Endothelial cell of hepatic sinusoid (primary cell): ENCODE measurements around the gene CST6.
"Not testable (repeated sequence)": the region's sequence is repeated elsewhere in the genome, so short reads cannot be mapped to it uniquely, and the experiment has no call there.

Source experiments
- in situ Hi-C: cut with HindIII; loops from 2 replicates; pipeline ENCODE4 v1.10.0; 2017; ENCODE audit warnings: low sequenced_read_pairs

Gene CST6

DNA sequence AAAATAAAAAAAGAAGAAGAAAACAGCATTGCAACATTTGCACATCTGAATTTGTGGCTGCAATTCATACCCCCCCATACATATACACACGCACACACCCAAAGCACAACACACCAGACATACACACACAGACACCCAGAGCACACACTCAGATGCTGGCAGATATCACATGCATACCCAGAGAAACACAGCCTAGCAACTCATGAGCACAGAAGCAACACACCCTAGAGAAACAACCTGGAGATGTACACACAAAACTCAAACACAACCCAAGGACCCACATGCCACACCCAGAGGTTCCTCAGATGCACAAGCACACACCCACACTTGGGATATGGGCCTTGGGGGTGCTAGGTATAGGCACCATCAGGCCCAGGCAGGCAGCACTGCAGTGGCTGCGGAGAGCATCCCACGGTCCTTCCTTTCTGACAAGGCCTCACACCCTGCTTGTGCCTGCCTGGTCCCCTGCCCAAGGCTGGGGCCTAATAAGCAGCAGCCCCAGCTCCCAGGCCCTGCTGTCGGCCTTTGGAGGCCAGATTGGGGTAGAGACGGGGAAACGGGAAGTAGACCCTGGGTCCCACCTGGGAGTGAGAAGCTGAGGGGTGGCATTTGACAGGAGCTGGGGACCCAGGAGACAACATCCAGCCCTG lies 3.1 kb downstream of the CST6 start:
- in situ Hi-C loops = no loop called here

GRCh38 chr11:66015454-66015881 lies 3.7 kb downstream of the CST6 start:
- in situ Hi-C loops = no loop called here

DNA sequence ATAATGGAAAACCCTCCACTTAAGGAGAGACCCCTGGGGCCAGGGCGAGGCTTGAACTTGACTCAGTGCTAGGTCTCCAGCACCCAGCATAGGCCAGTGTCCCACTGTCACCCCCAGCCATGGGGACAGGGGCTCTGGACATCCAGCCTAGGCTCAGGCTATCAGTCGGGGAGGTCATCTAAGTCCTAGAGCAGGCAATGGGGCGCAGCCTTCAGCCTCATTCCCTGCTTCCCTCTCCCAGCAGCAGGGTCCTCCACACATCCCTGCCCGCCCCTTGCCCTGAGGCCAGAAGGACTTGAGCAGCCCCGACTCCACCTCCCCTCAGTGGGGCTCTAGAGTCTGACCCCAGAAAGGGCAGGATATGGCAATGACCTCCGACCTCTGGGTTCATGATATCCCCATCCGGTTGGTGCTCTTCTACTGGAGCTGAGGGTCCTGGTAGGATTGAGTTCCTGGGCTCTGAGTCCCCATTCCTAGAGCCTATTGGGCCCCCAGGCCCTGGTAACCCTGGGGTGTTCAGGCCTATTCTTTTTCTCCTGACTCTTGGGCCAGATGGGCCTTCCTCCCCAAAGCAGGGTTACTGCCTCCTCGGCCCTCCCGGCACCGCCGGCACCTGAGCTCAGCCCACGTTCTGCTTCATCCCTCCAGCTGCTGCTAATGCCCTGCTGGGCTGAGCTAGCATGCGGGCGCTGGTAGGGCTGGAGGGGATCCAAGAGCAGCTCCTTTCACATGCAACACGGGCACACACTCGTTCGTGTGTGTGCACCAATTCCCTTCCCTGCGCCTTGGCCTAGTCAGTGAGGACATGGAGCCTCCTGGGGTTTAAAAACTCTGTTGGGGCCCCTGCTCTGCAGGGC lies 4.4 kb downstream of the CST6 start:
- in situ Hi-C loops = no loop called here

- in situ Hi-C loops = no loop called here
Measured at GRCh38 chr11:66016793-66017177, 5.0 kb downstream of the CST6 start.

- in situ Hi-C loops = no loop called here
Measured at GRCh38 chr11:66017321-66017720, 5.5 kb downstream of the CST6 start.

DNA sequence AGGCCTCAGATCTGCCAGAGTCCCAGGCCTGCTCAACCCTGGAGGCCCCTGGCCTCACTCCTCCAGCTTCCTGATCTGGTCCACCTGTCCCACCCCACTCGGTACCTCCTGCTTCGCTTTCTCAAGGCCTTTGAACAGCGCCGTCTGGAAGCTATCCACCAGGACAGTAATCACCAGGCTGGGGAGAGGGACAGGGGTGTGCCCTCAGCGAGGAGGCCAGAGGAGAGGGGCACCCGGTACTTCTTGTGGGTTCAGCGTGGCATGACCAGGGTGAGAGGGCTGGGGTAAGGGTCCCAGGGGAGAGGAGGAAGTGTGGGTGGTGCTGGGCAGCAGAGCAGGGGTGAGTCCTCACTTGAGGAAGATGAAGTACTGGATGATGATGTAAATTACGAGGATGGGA lies 8.4 kb downstream of the CST6 start:
- in situ Hi-C loops = no loop called here

GRCh38 chr11:66020618-66021357 lies 9.0 kb downstream of the CST6 start:
- in situ Hi-C loops = no loop called here

DNA sequence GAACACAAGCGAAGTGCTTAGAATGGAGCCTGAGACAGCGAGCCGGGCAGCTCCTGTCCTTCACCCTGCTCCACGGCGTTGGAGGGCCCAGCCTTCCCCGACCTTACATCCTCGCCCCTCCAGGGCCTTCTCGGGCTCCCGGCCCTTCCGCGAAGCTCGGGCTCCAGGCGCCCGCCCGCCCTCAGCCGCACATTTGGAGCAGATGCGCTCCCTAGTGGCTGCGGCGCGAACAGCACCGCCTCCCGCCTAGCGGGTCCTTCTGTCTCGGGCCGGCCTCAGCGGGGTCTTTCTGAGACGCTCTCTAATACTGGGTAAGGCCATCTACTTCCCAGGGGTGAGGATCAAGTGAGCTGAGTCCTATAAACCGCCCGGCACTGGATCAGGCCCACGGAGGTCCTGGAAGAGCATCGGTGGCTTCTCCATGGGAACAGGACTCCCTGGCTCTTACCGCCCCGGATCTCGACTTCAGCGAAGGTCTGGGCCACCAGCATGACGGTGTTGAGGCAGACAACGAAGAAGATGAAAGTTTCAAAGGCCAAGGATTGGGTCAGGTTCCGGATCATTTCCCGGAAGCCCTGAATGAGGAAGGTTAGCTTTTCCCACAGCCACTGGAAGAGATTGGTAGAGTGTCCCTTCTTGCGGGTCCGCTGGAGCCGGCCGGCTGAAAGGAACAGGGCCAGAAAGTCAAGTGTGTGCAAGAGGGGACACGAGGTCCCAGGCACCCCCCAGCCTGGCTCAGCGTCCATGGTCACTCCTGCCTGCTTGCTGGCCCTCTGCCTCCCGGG lies 10.8 kb downstream of the CST6 start:
- in situ Hi-C loops = no loop called here

DNA sequence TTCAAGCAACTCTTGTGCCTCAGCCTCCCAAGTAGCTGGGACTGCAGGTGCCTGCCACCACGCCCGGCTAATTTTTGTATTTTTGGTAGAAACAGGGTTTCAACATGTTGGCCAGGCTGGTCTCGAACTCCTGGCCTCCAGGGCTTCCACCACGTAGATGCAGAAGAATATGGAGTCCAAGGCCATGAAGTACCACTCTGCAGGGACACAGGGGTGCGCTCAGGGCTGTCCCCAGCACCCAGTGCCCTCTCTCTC lies 11.3 kb downstream of the CST6 start:
- in situ Hi-C loops = not testable (repeated sequence)

DNA sequence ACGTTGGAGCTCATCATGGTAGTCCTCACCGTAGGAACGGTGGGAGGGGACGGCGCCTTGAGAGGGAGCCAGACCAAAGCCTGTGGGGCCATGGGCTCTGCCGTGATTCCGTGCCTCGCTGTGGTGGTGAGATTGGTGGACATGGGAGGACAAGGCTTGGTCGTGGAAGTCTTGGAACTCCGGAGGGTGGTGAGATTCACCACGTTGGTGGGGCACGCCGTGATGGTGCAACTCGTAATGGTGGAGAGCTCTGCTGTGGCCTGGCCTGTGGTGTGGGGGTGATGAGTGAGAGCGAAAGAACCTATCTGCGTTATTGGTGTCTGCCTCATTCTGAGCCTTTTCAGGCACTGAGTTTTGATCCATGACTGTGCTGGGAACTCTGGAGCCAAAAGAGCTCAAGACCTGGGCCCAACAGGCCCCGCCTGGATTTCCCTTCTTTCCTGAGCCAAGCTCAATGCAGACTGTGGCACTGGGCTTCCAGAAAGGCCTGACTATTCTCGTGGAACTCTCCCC lies 14.3 kb downstream of the CST6 start, which contains the start of gene CATSPER1:
Gene CATSPER1 (minus strand): TSS at position 463 of the 513 bp plus-strand sequence. CDS start 100 bp downstream, at position 363.
- in situ Hi-C loops = no loop called here

DNA sequence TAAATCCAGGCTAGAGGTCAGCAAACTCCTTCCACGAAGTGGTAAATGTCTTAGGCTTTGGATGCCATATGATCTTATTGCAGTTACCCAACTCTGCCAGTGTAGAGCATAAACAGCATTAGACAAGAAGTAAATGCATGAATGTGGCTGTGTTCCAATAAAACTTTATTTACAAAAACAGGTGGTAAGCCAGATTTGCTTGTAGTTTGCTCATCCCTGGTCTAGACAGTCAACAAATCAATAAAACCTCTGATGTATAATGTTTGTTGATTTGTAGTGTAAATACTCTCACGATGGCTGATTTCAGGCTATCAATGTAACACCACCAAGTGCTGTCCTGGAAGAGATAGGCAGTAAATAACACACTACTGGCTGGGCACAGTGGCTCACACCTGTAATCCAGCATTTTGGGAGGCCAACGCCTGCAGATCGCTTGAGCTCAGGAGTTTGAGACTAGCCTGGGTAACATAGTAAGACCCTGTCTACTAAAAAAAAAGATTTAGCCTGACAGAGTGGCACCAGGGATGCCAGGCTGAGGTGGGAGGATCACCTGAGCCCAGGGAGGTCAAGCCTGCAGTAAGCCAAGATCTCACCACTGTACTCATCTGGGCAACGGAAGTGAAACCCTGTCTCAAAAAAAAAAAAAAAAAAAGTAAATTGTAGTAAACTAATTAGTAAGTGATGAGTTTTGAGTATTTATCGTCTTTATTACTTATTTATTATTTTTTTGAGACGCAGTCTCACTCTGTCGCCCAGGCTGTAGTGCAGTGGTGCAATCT lies 21.3 kb downstream of the CST6 start:
- in situ Hi-C loops = no loop called here

DNA sequence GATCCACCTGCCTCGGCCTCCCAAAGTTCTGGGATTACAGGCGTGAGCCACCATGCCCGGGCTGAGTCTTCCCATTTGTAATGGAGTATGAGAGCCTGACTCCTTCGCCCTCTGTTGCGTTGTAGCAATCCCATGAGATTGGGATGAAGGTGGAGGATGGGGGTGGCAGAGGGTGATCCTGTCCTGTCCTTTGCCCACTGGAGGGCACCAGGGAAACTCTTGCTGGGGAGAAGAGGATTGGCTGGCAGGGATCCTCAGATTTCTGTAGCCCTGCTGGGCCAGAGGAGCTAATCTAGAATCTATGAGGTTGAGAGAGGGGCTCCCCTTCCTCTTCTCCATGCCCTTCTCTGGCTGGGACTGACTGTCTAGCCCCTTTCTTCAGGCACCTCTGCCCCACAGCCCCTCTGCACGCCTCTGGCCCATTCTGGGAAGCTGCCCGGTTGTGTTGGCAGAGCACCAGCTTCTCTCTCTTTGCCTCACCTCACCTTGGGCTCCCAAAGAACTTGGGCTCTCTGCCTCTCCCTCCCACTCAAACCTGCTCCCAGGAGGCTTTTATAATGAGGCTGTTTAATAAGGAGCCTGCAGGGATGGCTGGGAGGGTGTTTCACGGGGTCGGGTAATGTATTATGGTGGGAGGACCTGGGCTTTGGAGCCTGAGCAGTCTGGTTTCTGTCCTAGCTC lies 24.0 kb downstream of the CST6 start:
- in situ Hi-C loops = no loop called here

GRCh38 chr11:66036334-66036710 lies 24.5 kb downstream of the CST6 start:
- in situ Hi-C loops = no loop called here

DNA sequence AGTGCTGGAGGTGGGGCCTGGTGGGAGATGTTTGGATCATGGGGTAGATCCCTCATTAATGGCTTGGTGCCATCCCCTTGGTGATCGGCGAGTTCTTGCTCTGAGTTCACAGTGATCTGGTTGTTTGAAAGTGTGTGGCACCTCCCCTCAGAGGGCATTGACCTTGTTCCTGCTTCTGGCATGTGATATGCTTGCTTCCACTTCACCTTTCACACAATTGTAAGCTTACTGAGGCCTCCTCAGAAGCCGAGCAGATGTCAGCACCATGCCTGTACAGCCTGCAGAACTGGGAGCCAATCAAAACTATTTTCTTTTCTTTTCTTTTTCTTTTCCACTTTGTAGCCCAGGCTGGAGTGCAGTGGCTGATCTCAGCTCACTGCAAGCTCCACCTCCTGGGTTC lies 25.5 kb downstream of the CST6 start:
- in situ Hi-C loops = no loop called here

GRCh38 chr11:66039765-66040164 lies 28.0 kb downstream of the CST6 start:
- in situ Hi-C loops = loop anchor here (5.0 kb wide), 1 partner anchor 52 kb away; no protein-coding TSS in a partner anchor

GRCh38 chr11:66042227-66042995 lies 30.6 kb downstream of the CST6 start:
- in situ Hi-C loops = loop anchor here (5.0 kb wide), 1 partner anchor 55 kb away; no protein-coding TSS in a partner anchor

- in situ Hi-C loops = loop anchor here (5.0 kb wide), 1 partner anchor 56 kb away; no protein-coding TSS in a partner anchor
Measured at GRCh38 chr11:66042996-66043906, 31.4 kb downstream of the CST6 start.
